Suprapubic skin (tissue), 4 donors: ENCODE results near the gene WWOX. TPM values are rescaled to one million over a fixed set of nuclear protein-coding genes. Genes with fewer than 3 reads are reported as not detected.

Experiments
- DNase-seq, 2 donors: peaks; one replicate each; pipeline ENCODE4 v3.0.0-alpha.2; 2019; ENCODE audit warnings: low spot score in 2 of 2
- H3K27ac ChIP-seq: fragments of 200-600 bp; sonication (generic); one replicate; pipeline ENCODE4 v1.5.1; 2019
- H3K27me3 ChIP-seq: fragments of 200-600 bp; sonication (generic); one replicate; pipeline ENCODE4 v1.5.1; 2019
- H3K36me3 ChIP-seq: fragments of 200-600 bp; sonication (generic); one replicate; pipeline ENCODE4 v1.5.1; 2019
- H3K4me1 ChIP-seq: fragments of 200-600 bp; sonication (generic); one replicate; pipeline ENCODE4 v1.5.1; 2019
- H3K4me3 ChIP-seq: fragments of 200-600 bp; sonication (generic); one replicate; pipeline ENCODE4 v1.5.1; 2019; ENCODE audit warnings: mild to moderate bottlenecking
- H3K9me3 ChIP-seq: fragments of 200-600 bp; sonication (generic); one replicate; pipeline ENCODE4 v1.5.1; 2019
- EP300 ChIP-seq: sonication (generic); formaldehyde crosslinking; IDR thresholded peaks from one replicate; pipeline ENCODE4 v1.6.1; 2017; ENCODE audit warnings: antibody characterized with exemption
- POLR2A ChIP-seq, 2 donors: fragments of 450-650 bp; IDR thresholded peaks; one replicate each; pipeline ENCODE4 v1.6.1; 2017; ENCODE audit warnings: antibody characterized with exemption in 2 of 2, mild to moderate bottlenecking in 2 of 2, moderate library complexity in 2 of 2
- POLR2AphosphoS5 ChIP-seq, 3 donors: sonication (generic); formaldehyde crosslinking; IDR thresholded peaks; one replicate each; pipeline ENCODE4 v1.6.1; 2017; ENCODE audit warnings: antibody characterized with exemption in 3 of 3
- WGBS: methylation state at CpG from one replicate; pipeline ENCODE4 v1.1.5; 2018; 5-methylcytosine and 5-hydroxymethylcytosine counted together
- total RNA-seq, 4 donors: library from RNA; depleted of rRNA; stranded (reverse); fragments of >200 nt; gene quantifications; one replicate each; pipeline ENCODE4 v1.1.0, GENCODE V29; 2016
- TF ChIP-seq, protein P1 (sequence below), 2 donors: fragments of 200-600 bp in 1 of 2; fragments of 450-650 bp in 1 of 2; sonication (generic) in 1 of 2; IDR thresholded peaks; one replicate each; pipeline ENCODE4 v1.5.1; 2016 to 2019; ENCODE audit warnings: antibody characterized with exemption in 2 of 2, mild to moderate bottlenecking in 1 of 2, moderate library complexity in 1 of 2

WWOX gene
- total RNA-seq, 4 donors from 2014 or later: 29.6 to 104 (median 47.3) TPM

DNA sequence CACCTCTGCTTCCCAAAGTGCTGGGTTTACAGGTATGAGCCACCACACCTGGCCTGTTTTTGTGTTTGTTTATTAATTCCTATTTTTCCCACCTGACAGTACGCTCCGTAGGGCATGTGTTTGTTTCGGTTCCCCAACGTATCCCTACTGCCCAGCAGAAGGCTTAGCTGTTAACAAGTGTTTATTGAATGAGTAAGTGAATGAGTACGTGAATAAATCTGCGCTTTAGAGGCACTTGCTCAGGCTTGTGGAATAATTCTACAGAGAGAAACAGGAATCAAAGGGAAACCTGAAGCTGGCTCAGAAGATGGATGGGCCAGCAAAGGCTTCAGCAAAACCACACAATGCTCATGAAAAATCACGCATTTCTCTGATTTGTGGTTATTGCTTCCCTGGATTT, 853.2 kb downstream of the WWOX start:
- Histone ChIP-seq H3K27ac (no peak overlapping the region), H3K9me3 (no peaks in the 10 kb centered on the region), H3K4me3 (no peak overlapping the region), H3K4me1 (peaks cover 4% of the 10 kb centered on the region), H3K27me3 (no peaks in the 10 kb centered on the region), H3K36me3 (no peaks in the 10 kb centered on the region)
- TF ChIP-seq EP300 (no peak), POLR2A (IDR thresholded peaks at IDR 0.05) (no peak), POLR2AphosphoS5 (IDR thresholded peaks at IDR 0.05) (no peak)
- TF ChIP-seq, protein P1, sequence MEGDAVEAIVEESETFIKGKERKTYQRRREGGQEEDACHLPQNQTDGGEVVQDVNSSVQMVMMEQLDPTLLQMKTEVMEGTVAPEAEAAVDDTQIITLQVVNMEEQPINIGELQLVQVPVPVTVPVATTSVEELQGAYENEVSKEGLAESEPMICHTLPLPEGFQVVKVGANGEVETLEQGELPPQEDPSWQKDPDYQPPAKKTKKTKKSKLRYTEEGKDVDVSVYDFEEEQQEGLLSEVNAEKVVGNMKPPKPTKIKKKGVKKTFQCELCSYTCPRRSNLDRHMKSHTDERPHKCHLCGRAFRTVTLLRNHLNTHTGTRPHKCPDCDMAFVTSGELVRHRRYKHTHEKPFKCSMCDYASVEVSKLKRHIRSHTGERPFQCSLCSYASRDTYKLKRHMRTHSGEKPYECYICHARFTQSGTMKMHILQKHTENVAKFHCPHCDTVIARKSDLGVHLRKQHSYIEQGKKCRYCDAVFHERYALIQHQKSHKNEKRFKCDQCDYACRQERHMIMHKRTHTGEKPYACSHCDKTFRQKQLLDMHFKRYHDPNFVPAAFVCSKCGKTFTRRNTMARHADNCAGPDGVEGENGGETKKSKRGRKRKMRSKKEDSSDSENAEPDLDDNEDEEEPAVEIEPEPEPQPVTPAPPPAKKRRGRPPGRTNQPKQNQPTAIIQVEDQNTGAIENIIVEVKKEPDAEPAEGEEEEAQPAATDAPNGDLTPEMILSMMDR (IDR thresholded peaks at IDR 0.05): no peak
- DNase-seq: no peak
- 88% methylated on average over 7 of the region's 7 CpGs for WGBS

DNA sequence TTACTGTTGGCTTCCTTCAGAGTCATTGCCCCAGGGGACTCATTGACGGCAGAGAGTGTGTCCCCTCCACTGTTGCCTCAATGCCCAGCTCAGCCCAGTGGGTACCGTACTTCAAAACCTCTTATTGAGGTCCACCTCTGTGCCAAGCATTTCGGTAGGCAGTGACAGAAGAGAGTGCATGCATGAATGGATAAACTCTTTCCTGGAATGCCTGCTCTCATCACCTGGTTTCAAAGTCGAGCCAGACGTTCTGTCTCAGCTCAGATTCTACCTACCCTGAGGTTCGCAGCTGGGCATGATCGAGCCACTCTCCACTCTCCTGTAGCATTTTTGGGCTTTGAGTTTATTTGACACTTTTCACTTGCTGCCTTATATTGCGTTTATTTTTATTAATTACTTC, 854.1 kb downstream of the WWOX start:
- H3K27ac ChIP-seq: no peak overlapping the region
- H3K36me3 ChIP-seq: no peaks in the 10 kb centered on the region
- H3K9me3 ChIP-seq: no peaks in the 10 kb centered on the region
- H3K4me1 ChIP-seq: peaks cover 4% of the 10 kb centered on the region
- DNase-seq: no peak
- no peaks in the 10 kb centered on the region for H3K27me3 ChIP-seq
- TF ChIP-seq POLR2AphosphoS5 (IDR thresholded peaks at IDR 0.05) (no peak), POLR2A (IDR thresholded peaks at IDR 0.05) (no peak), EP300 (no peak)
- TF ChIP-seq, protein P1 (IDR thresholded peaks at IDR 0.05): no peak
- H3K4me3 ChIP-seq: no peak overlapping the region
- WGBS: 90% methylated on average over 8 of the region's 8 CpGs

DNA sequence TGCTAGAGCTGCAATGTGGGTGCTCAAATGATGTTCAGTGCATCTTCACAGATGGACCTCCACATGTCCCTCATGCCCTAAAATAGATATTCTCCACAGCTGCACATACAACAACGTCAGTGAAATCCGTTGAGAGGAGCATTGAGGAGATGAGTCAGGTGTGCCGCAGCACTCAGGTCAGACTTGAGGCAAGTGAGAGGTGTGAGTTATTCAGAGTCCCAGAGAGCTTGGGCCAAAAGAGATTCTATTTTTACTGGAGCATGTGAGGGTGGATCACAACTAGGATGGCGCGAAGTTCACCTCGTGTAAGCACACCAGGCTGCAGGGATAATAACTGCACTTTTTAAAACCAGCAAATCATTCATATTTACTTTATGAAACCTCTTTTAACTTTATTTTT, 855.8 kb downstream of the WWOX start:
- Histone ChIP-seq H3K4me1 (peaks cover 4% of the 10 kb centered on the region), H3K36me3 (no peaks in the 10 kb centered on the region), H3K27ac (no peak overlapping the region), H3K27me3 (no peaks in the 10 kb centered on the region), H3K4me3 (no peak overlapping the region), H3K9me3 (no peaks in the 10 kb centered on the region)
- WGBS: 85% methylated on average over 6 of the region's 6 CpGs
- TF ChIP-seq EP300 (no peak), POLR2AphosphoS5 (IDR thresholded peaks at IDR 0.05) (no peak), POLR2A (IDR thresholded peaks at IDR 0.05) (no peak)
- TF ChIP-seq, protein P1 (IDR thresholded peaks at IDR 0.05): no peak
- no peak for DNase-seq

DNA sequence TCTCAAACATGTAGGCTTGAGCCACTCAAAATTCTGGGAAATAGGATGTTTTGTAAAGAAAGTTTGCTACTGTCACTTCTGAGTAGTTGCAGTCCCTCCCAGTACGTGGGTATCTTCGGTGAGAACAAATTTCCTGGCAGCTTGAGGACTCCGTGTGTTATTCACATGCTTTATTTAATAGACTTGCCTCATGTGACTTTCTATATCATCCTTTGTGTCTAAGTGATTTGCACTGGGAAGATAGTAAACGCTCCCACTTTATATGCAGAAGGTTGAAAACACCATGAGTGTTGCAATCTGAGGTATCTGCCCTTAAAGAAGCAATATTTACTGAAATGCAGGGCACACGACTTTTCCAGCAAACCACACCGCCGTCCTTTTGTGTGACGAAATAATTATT, 857.4 kb downstream of the WWOX start:
- H3K4me1 ChIP-seq: peaks cover 4% of the 10 kb centered on the region
- TF ChIP-seq POLR2AphosphoS5 (IDR thresholded peaks at IDR 0.05): no peak
- no peak for TF ChIP-seq EP300
- no peak for TF ChIP-seq POLR2A (IDR thresholded peaks at IDR 0.05)
- TF ChIP-seq, protein P1 (IDR thresholded peaks at IDR 0.05): no peak
- 69% methylated on average over 8 of the region's 8 CpGs for WGBS
- H3K36me3 ChIP-seq: no peaks in the 10 kb centered on the region
- no peaks in the 10 kb centered on the region for H3K9me3 ChIP-seq
- no peak overlapping the region for H3K4me3 ChIP-seq
- no peak overlapping the region for H3K27ac ChIP-seq
- no peaks in the 10 kb centered on the region for H3K27me3 ChIP-seq
- DNase-seq: no peak

DNA sequence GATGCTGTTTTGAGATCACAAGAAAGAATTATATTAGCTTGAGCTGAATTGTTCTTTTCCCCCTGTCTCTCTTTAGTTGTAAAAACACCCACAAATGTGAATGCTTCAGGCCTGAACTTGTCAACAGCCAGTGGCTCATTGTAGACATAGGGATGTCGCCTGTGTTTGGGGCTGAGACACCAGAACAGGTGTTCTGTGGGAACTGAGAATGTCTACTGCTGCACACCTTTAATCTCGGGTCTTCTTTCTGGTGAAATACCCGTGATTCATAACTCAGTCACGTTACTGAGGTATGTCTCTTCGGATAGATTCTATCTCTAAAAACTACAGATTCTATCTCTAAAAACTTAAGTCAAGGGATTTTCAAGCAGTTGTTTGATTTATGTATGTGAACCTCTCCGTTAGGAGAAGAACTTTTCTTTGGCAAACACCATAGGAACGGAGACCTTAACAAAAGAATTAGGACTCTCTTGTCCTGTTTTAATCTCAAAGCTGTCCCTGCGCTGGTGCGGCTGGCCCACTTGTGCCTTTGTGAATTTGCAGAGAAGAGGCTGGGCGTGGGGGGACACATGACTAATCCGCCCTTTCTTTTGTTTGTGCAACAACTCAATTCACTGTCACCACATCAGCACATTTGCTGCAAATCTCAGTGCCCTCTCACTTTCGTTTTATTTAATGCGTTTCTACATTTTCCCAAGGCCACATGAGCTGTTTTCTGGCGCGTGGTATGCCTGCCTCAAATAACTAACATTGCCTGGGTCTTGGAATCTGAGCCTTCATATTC, 858.1 kb downstream of the WWOX start:
- Histone ChIP-seq H3K36me3 (no peaks in the 10 kb centered on the region), H3K9me3 (no peaks in the 10 kb centered on the region), H3K4me3 (no peak overlapping the region), H3K4me1 (peaks cover 4% of the 10 kb centered on the region), H3K27ac (no peak overlapping the region), H3K27me3 (no peaks in the 10 kb centered on the region)
- TF ChIP-seq POLR2A (IDR thresholded peaks at IDR 0.05) (no peak), EP300 (no peak), POLR2AphosphoS5 (IDR thresholded peaks at IDR 0.05) (no peak)
- TF ChIP-seq, protein P1 (IDR thresholded peaks at IDR 0.05): no peak
- no peak for DNase-seq
- 52% methylated on average over 15 of the region's 15 CpGs for WGBS
